Tibial artery (tissue), 4 donors: ENCODE results near the gene MT4.

Source experiments
- DNase-seq, 2 donors: peaks; one replicate each; pipeline ENCODE4 v3.0.0-alpha.2; 2019
- H3K27ac ChIP-seq, 2 donors: fragments of 200-600 bp; sonication (generic) in 1 of 2; 1 replicate in 1 of 2; 2 replicates in 1 of 2; pipeline ENCODE4 v1.5.1; 2018 to 2019; ENCODE audit warnings: mild to moderate bottlenecking in 1 of 2
- H3K27me3 ChIP-seq, 2 donors: fragments of 200-600 bp; sonication (generic) in 1 of 2; one replicate each; pipeline versions ENCODE4 v1.5.1 to v1.6.0; 2016 to 2019
- H3K36me3 ChIP-seq, 3 donors: fragments of 200-600 bp; sonication (generic) in 2 of 3; one replicate each; pipeline ENCODE4 v1.5.1; 2016 to 2019; ENCODE audit warnings: mild to moderate bottlenecking in 2 of 3
- H3K4me1 ChIP-seq, 4 donors: fragments of 200-600 bp; sonication (generic) in 2 of 4; 1 replicate in 3 of 4; 2 replicates in 1 of 4; pipeline ENCODE4 v1.5.1; 2016 to 2019
- H3K4me3 ChIP-seq, 2 donors: fragments of 200-600 bp; sonication (generic) in 1 of 2; 1 replicate in 1 of 2; 2 replicates in 1 of 2; pipeline ENCODE4 v1.5.1; 2018 to 2019; ENCODE audit warnings: mild to moderate bottlenecking in 2 of 2
- H3K9me3 ChIP-seq, 3 donors: fragments of 200-600 bp; sonication (generic) in 1 of 3; one replicate each; pipeline ENCODE4 v1.5.1; 2016 to 2019
- intact Hi-C: fragments of 100-400 bp; cut with DNase I; formaldehyde crosslinking; loops from one replicate; pipeline ENCODE4 v1.15.0; 2023; ENCODE audit warnings: low total_unique reads
- TF ChIP-seq, protein P1 (sequence below), 2 experiments: fragments of 200-600 bp in 1 of 2; fragments of 450-650 bp in 1 of 2; IDR thresholded peaks; one replicate each; pipeline ENCODE4 v1.5.1; 2017 to 2019; ENCODE audit warnings: antibody characterized with exemption in 2 of 2, mild to moderate bottlenecking in 1 of 2, moderate library complexity in 1 of 2

Gene MT4

DNA sequence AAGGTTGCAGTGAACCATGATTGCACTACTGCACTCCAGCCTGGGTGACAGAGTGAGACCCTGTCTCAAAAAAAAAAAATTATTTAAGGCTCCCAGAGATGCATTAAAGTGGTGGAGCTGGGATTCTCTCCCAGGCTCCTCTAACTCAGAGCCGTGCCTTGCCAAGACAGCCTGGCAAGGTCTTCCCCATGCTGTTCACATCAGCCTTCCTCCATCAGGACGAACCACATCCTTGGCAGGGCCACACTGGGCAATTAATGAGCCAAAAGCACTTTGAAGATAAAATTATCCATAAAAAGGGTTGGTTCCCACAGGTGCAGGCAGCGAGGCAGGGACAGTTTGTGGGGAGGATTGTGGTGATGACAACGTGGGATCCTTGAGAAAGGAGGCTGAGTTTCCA, 25.2 kb upstream of the MT4 start:
- Histone ChIP-seq H3K9me3 (no peaks in the 10 kb centered on the region), H3K27ac (no peak overlapping the region), H3K36me3 (no peaks in the 10 kb centered on the region), H3K4me3 (no peak overlapping the region), H3K4me1 (no peaks in the 10 kb centered on the region), H3K27me3 (peaks cover 0 to 16% of the 10 kb centered on the region in 2 donors)
- DNase-seq = no peak
- TF ChIP-seq, protein P1, sequence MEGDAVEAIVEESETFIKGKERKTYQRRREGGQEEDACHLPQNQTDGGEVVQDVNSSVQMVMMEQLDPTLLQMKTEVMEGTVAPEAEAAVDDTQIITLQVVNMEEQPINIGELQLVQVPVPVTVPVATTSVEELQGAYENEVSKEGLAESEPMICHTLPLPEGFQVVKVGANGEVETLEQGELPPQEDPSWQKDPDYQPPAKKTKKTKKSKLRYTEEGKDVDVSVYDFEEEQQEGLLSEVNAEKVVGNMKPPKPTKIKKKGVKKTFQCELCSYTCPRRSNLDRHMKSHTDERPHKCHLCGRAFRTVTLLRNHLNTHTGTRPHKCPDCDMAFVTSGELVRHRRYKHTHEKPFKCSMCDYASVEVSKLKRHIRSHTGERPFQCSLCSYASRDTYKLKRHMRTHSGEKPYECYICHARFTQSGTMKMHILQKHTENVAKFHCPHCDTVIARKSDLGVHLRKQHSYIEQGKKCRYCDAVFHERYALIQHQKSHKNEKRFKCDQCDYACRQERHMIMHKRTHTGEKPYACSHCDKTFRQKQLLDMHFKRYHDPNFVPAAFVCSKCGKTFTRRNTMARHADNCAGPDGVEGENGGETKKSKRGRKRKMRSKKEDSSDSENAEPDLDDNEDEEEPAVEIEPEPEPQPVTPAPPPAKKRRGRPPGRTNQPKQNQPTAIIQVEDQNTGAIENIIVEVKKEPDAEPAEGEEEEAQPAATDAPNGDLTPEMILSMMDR (IDR thresholded peaks at IDR 0.05) = no peak
- intact Hi-C loops = no loop called here

GRCh38 chr16:56542039-56542438, 22.8 kb upstream of the MT4 start:
- no peak overlapping the region for H3K4me3 ChIP-seq
- intact Hi-C loops = no loop called here
- TF ChIP-seq, protein P1 (IDR thresholded peaks at IDR 0.05) = no peak
- no peak for DNase-seq
- H3K4me1 ChIP-seq = no peaks in the 10 kb centered on the region
- no peaks in the 10 kb centered on the region for H3K9me3 ChIP-seq
- no peaks in the 10 kb centered on the region for H3K36me3 ChIP-seq
- no peak overlapping the region for H3K27ac ChIP-seq
- peaks cover 0 to 8% of the 10 kb centered on the region in 2 donors for H3K27me3 ChIP-seq

GRCh38 chr16:56547120-56547948, 17.5 kb upstream of the MT4 start:
- no peak for DNase-seq
- TF ChIP-seq, protein P1 (IDR thresholded peaks at IDR 0.05) = no peak
- intact Hi-C loops = no loop called here
- H3K4me1 ChIP-seq = peaks cover 0 to 3% (median 0%) of the 10 kb centered on the region in 4 donors
- H3K4me3 ChIP-seq = no peak overlapping the region
- H3K27ac ChIP-seq = no peak overlapping the region
- H3K27me3 ChIP-seq = peaks cover 0 to 23% of the 10 kb centered on the region in 2 donors
- no peaks in the 10 kb centered on the region for H3K9me3 ChIP-seq
- H3K36me3 ChIP-seq = no peaks in the 10 kb centered on the region

DNA sequence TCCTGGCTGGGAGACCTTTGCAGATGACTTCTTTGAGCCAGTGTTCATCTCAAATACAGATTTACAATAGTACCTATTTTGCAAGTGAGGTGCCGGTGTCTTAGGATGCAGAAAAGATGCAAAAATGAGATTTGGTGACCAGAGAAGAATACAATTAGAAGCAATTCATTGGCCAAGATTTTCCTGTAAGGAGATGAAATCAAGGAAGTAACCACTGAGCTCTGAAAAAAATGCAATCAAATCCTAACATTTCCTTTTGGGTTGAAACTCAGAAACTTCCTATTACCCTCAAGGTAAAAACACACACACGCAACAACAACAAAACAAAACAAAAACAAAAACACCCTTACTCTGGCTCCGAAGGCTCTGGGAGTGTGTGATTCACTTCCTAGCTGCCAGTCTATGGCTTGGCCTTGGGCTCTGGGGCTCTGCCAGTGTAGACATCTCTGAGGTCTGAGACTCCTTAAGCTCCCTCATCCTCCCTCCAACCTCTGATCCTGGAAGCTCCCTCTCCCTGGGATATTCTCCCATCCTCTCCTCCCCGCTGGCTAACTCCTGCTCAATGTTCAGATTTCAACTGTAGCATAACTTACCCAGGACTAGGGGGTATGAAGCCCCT, 16.8 kb upstream of the MT4 start:
- H3K27ac ChIP-seq = no peak overlapping the region
- DNase-seq = no peak

GRCh38 chr16:56549161-56549560, 15.7 kb upstream of the MT4 start:
- TF ChIP-seq, protein P1 (IDR thresholded peaks at IDR 0.05) = no peak
- H3K4me3 ChIP-seq = no peak overlapping the region
- H3K9me3 ChIP-seq = no peaks in the 10 kb centered on the region
- no peaks in the 10 kb centered on the region for H3K36me3 ChIP-seq
- peaks cover 0 to 36% of the 10 kb centered on the region in 2 donors for H3K27me3 ChIP-seq
- intact Hi-C loops = no loop called here
- no peak overlapping the region for H3K27ac ChIP-seq
- peaks cover 0 to 3% (median 0%) of the 10 kb centered on the region in 4 donors for H3K4me1 ChIP-seq
- no peak for DNase-seq

More for the DNA sequence above, 16.8 kb upstream of the MT4 start:
- H3K27me3 ChIP-seq = peaks cover 0 to 27% of the 10 kb centered on the region in 2 donors
- H3K4me1 ChIP-seq = peaks cover 0 to 3% (median 0%) of the 10 kb centered on the region in 4 donors
- intact Hi-C loops = no loop called here
- H3K4me3 ChIP-seq = no peak overlapping the region
- no peaks in the 10 kb centered on the region for H3K36me3 ChIP-seq
- TF ChIP-seq, protein P1 (IDR thresholded peaks at IDR 0.05) = no peak
- no peaks in the 10 kb centered on the region for H3K9me3 ChIP-seq
